Type B pancreatic cell (in vitro differentiated cells): Measurements from ENCODE around the gene ALOXE3. TPM values are rescaled to one million over a fixed set of nuclear protein-coding genes. Genes with fewer than 3 reads are reported as not detected.

Experiments
- DNase-seq: peaks from one replicate; pipeline ENCODE4 v3.0.0; 2021; ENCODE audit warnings: mixed read lengths; ENCODE audit not compliant: unreplicated experiment; ENCODE audit errors: extremely low spot score
- H3K27ac Mint-ChIP-seq: 2 replicates; pipeline ENCODE4 v1.8.0; 2021; ENCODE audit warnings: mild to moderate bottlenecking, mixed read lengths
- H3K27me3 Mint-ChIP-seq: 2 replicates; pipeline ENCODE4 v1.8.0; 2021; ENCODE audit warnings: mixed read lengths
- H3K36me3 Mint-ChIP-seq: 2 replicates; pipeline ENCODE4 v1.8.0; 2021; ENCODE audit warnings: mixed read lengths
- H3K4me1 Mint-ChIP-seq: one replicate; pipeline ENCODE4 v1.8.0; 2021; ENCODE audit warnings: mixed read lengths; ENCODE audit not compliant: unreplicated experiment
- H3K4me3 Mint-ChIP-seq: 2 replicates; pipeline ENCODE4 v1.8.0; 2021; ENCODE audit warnings: mild to moderate bottlenecking, mixed read lengths
- H3K9me3 Mint-ChIP-seq: 2 replicates; pipeline ENCODE4 v1.8.0; 2021; ENCODE audit warnings: mixed read lengths
- CTCF ChIP-seq: fragments of 200-600 bp; sonication (generic); conservative IDR thresholded peaks from 2 replicates; pipeline ENCODE4 v1.5.0; 2021; ENCODE audit warnings: antibody characterized with exemption, mild to moderate bottlenecking
- total RNA-seq: library from RNA; stranded (reverse); gene quantifications from 2 replicates; pipeline ENCODE4 v1.2.1, GENCODE V29; 2021; ENCODE audit warnings: low replicate concordance

The ALOXE3 gene
- total RNA-seq, 1 donor from 2014 or later: not detected

GRCh38 chr17:8104911-8105310, 13.4 kb downstream of the ALOXE3 start:
- H3K27me3 Mint-ChIP-seq: peaks cover 60% of the 10 kb centered on the region
- TF ChIP-seq CTCF: no peak
- H3K4me3 Mint-ChIP-seq: no peak overlapping the region
- H3K36me3 Mint-ChIP-seq: no peaks in the 10 kb centered on the region
- H3K9me3 Mint-ChIP-seq: no peaks in the 10 kb centered on the region
- no peaks in the 10 kb centered on the region for H3K4me1 Mint-ChIP-seq
- no peak for DNase-seq
- no peak overlapping the region for H3K27ac Mint-ChIP-seq

GRCh38 chr17:8103549-8103948, 14.8 kb downstream of the ALOXE3 start:
- no peak for TF ChIP-seq CTCF
- Mint-ChIP-seq H3K27ac (no peak overlapping the region), H3K4me3 (no peak overlapping the region), H3K9me3 (no peaks in the 10 kb centered on the region), H3K36me3 (no peaks in the 10 kb centered on the region), H3K27me3 (peaks cover 52% of the 10 kb centered on the region), H3K4me1 (no peaks in the 10 kb centered on the region)
- no peak for DNase-seq

GRCh38 chr17:8101721-8102120, 16.6 kb downstream of the ALOXE3 start:
- Mint-ChIP-seq H3K27me3 (peaks cover 49% of the 10 kb centered on the region), H3K4me1 (no peaks in the 10 kb centered on the region), H3K9me3 (no peaks in the 10 kb centered on the region), H3K36me3 (no peaks in the 10 kb centered on the region), H3K27ac (no peak overlapping the region), H3K4me3 (no peak overlapping the region)
- DNase-seq: no peak
- no peak for TF ChIP-seq CTCF

GRCh38 chr17:8100763-8101162, 17.6 kb downstream of the ALOXE3 start:
- Mint-ChIP-seq H3K27me3 (peaks cover 48% of the 10 kb centered on the region), H3K36me3 (no peaks in the 10 kb centered on the region), H3K27ac (no peak overlapping the region), H3K4me1 (no peaks in the 10 kb centered on the region), H3K4me3 (no peak overlapping the region), H3K9me3 (no peaks in the 10 kb centered on the region)
- TF ChIP-seq CTCF: no peak
- DNase-seq: no peak

- H3K4me1 Mint-ChIP-seq: no peaks in the 10 kb centered on the region
- no peaks in the 10 kb centered on the region for H3K36me3 Mint-ChIP-seq
- H3K4me3 Mint-ChIP-seq: no peak overlapping the region
- no peak for TF ChIP-seq CTCF
- DNase-seq: no peak
- no peaks in the 10 kb centered on the region for H3K9me3 Mint-ChIP-seq
- H3K27me3 Mint-ChIP-seq: peaks cover 48% of the 10 kb centered on the region
- no peak overlapping the region for H3K27ac Mint-ChIP-seq
Observed at GRCh38 chr17:8100111-8100510, 18.2 kb downstream of the ALOXE3 start.

- peaks cover 46% of the 10 kb centered on the region for H3K27me3 Mint-ChIP-seq
- no peaks in the 10 kb centered on the region for H3K36me3 Mint-ChIP-seq
- no peaks in the 10 kb centered on the region for H3K4me1 Mint-ChIP-seq
- no peak for TF ChIP-seq CTCF
- H3K27ac Mint-ChIP-seq: no peak overlapping the region
- DNase-seq: no peak
- H3K9me3 Mint-ChIP-seq: no peaks in the 10 kb centered on the region
- no peak overlapping the region for H3K4me3 Mint-ChIP-seq
Observed at GRCh38 chr17:8096541-8096940, 21.8 kb downstream of the ALOXE3 start.
